Chondrocyte (in vitro differentiated cells): ENCODE results near the gene MUC22. TPM values are rescaled to one million over a fixed set of nuclear protein-coding genes. Genes with fewer than 3 reads are reported as not detected.

ENCODE experiments used
- DNase-seq: peaks from one replicate; pipeline ENCODE4 v3.0.0; 2021; ENCODE audit warnings: mixed read lengths, low spot score
- H3K27ac Mint-ChIP-seq: one replicate; pipeline ENCODE4 v1.8.0; 2021; ENCODE audit warnings: mild to moderate bottlenecking, moderate library complexity, mixed read lengths; ENCODE audit not compliant: unreplicated experiment
- H3K27me3 Mint-ChIP-seq: 2 replicates; pipeline ENCODE4 v1.8.0; 2021; ENCODE audit warnings: low read depth, mixed read lengths
- H3K36me3 Mint-ChIP-seq: 2 replicates; pipeline ENCODE4 v1.8.0; 2021; ENCODE audit warnings: low read depth, mixed read lengths
- H3K4me1 Mint-ChIP-seq: 2 replicates; pipeline ENCODE4 v1.8.0; 2021; ENCODE audit warnings: low read depth, mild to moderate bottlenecking, mixed read lengths
- H3K4me3 Mint-ChIP-seq: one replicate; pipeline ENCODE4 v1.8.0; 2021; ENCODE audit warnings: mild to moderate bottlenecking, moderate library complexity, mixed read lengths; ENCODE audit not compliant: unreplicated experiment
- H3K9me3 Mint-ChIP-seq: 2 replicates; pipeline ENCODE4 v1.8.0; 2021; ENCODE audit warnings: low read depth, mixed read lengths
- total RNA-seq: library from RNA; stranded (reverse); gene quantifications from 3 replicates; pipeline ENCODE4 v1.2.1, GENCODE V29; 2021
- TF ChIP-seq, protein P1 (sequence below): fragments of 200-600 bp; sonication (generic); IDR thresholded peaks from 2 replicates; pipeline ENCODE4 v1.5.0; 2021; ENCODE audit warnings: antibody characterized with exemption, mild to moderate bottlenecking, moderate library complexity

The MUC22 gene
- total RNA-seq, 1 donor from 2014 or later, result not detected

DNA sequence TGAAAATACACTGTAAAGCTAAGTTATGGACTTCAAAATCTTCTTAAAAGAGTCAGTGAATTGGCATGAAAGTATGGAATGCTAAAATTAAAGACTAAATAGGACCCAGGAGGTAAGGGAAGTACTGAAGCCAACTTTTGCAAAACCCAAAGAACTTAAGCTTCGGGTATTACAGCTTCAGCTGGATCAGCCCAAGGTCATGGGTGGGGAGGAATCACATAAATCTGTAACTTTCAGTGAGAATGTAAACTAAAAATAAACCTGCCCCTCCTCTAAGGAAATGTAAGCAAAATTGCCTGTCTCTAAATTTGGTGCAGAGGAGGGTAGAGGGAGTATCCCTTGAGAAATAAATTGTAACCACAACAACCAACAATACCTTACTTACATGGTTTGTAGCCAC, 31.1 kb upstream of the MUC22 start:
- no peaks in the 10 kb centered on the region for H3K9me3 Mint-ChIP-seq
- H3K36me3 Mint-ChIP-seq, result no peaks in the 10 kb centered on the region
- H3K4me3 Mint-ChIP-seq, result no peak overlapping the region
- DNase-seq, result no peak
- TF ChIP-seq, protein P1, sequence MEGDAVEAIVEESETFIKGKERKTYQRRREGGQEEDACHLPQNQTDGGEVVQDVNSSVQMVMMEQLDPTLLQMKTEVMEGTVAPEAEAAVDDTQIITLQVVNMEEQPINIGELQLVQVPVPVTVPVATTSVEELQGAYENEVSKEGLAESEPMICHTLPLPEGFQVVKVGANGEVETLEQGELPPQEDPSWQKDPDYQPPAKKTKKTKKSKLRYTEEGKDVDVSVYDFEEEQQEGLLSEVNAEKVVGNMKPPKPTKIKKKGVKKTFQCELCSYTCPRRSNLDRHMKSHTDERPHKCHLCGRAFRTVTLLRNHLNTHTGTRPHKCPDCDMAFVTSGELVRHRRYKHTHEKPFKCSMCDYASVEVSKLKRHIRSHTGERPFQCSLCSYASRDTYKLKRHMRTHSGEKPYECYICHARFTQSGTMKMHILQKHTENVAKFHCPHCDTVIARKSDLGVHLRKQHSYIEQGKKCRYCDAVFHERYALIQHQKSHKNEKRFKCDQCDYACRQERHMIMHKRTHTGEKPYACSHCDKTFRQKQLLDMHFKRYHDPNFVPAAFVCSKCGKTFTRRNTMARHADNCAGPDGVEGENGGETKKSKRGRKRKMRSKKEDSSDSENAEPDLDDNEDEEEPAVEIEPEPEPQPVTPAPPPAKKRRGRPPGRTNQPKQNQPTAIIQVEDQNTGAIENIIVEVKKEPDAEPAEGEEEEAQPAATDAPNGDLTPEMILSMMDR, result no peak
- peaks cover 18% of the 10 kb centered on the region for H3K4me1 Mint-ChIP-seq
- peaks cover 9% of the 10 kb centered on the region for H3K27me3 Mint-ChIP-seq
- no peak overlapping the region for H3K27ac Mint-ChIP-seq

DNA sequence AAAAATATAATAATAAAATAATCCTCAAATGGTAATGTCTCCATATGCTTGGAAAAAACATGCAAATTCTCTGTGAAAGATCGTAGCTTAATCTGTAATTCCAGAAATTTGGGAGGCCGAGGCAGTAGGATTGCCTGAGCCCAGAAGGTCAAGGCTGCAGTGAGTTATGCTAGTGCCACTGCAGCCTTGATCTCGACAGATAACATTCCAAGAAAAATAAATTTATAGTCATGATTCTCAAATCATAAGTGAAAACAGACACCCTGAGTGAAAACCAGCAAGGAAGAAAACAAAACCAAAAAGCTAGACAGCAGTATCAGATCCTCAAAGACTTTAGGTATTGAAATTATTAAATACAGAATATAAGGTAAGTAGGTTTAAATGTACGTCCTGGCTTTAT, 30.6 kb upstream of the MUC22 start:
- H3K27me3 Mint-ChIP-seq, result peaks cover 9% of the 10 kb centered on the region
- no peaks in the 10 kb centered on the region for H3K9me3 Mint-ChIP-seq
- H3K36me3 Mint-ChIP-seq, result no peaks in the 10 kb centered on the region
- H3K4me3 Mint-ChIP-seq, result no peak overlapping the region
- H3K4me1 Mint-ChIP-seq, result peaks cover 18% of the 10 kb centered on the region
- H3K27ac Mint-ChIP-seq, result no peak overlapping the region
- no peak for DNase-seq
- TF ChIP-seq, protein P1, result no peak

DNA sequence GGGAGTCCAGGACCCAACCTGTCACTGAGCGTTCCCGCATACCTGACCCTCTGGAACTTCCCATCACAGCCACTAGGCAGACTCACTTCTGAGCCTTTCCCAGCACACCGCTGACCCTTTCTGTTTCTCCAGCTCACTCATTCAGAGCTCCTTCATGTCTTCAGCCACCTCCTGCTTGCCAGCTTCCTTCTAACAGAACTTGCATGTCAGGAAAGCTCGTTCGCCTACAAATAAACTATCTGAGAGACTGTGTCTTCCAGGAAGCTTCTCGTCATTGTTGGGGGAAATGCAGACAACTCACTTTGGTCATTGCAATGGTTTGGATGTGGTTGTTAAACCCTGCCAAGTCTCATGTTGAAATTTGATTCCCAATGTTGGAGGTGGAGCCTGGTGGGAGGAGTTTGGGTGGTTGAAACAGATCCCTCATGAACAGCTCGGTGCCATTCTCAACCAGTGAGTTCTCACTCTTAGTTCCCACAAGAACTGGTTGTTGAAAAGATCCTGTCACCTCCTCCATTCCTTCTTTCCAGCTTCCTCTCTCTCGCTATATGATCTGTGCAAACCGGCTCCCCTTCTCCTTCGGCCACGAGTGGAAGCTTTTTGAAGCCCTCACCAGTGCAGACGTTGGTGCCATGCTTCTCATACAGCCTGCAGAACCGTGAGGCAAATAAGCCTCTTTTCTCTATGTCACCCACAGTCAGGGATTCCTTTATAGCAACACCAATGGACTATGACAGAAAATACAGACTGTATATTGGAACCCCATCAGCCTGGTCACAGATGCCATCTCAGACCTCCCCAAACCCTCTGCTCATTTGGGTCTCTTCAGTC, 28.1 kb upstream of the MUC22 start:
- H3K27me3 Mint-ChIP-seq, result peaks cover 9% of the 10 kb centered on the region
- TF ChIP-seq, protein P1, result peak; percentile 34
- no peaks in the 10 kb centered on the region for H3K9me3 Mint-ChIP-seq
- H3K36me3 Mint-ChIP-seq, result no peaks in the 10 kb centered on the region
- H3K4me1 Mint-ChIP-seq, result peaks cover 18% of the 10 kb centered on the region
- H3K4me3 Mint-ChIP-seq, result peak overlapping the region; percentile 49
- no peak for DNase-seq
- peak overlapping the region; percentile 74 for H3K27ac Mint-ChIP-seq

DNA sequence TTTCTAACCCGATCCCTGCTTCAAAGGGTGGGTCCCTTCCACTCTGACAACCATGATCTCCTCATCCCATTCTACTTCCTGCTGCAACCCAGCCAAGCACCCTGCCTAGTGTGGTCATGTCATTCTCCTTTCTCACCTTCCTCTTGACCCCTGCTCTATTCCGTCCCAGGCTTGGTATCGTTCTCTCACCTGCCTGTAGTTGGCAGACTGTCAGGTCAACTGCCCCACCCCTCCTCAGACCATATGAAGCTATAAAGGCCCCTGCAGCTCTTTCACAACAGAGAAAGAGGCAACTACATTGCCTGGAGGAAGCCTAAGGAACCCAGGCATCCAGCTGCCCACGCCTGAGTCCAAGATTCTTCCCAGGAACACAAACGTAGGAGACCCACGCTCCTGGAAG, 26.8 kb upstream of the MUC22 start, which contains the start of gene MUC21:
MUC21 (plus strand) TSS at position 280 of the 400 bp plus-strand sequence. CDS start 241 bp downstream, outside the sequence.
- peaks cover 18% of the 10 kb centered on the region for H3K4me1 Mint-ChIP-seq
- no peaks in the 10 kb centered on the region for H3K9me3 Mint-ChIP-seq
- DNase-seq, result no peak
- H3K27me3 Mint-ChIP-seq, result peaks cover 4% of the 10 kb centered on the region
- peak within 1 kb of the TSS; percentile 42 for H3K27ac Mint-ChIP-seq
- H3K4me3 Mint-ChIP-seq, result peak within 1 kb of the TSS; percentile 49
- TF ChIP-seq, protein P1, result no peak
- H3K36me3 Mint-ChIP-seq, result no peaks in the 10 kb centered on the region

DNA sequence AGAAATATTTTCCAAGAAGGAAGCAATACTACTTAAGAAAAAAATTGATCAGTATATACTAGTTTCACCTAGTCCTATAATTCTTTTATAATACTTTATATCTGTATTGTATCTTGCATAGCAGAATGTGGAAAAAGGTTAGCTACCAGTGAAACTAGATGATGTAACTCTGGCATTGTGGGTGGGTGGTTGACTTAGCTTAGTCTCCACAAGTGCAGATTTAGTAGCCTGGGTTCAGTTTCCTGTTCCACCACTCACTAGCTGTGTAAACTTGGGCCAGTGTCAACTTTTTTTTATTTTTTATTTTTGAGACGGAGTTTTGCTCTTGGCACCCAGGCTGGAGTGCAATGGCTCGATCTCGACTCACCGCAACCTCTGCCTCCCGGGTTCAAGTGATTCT, 24.8 kb upstream of the MUC22 start:
- no peak for DNase-seq
- Mint-ChIP-seq H3K4me3 (no peak overlapping the region), H3K27me3 (peaks cover 2% of the 10 kb centered on the region), H3K4me1 (peaks cover 11% of the 10 kb centered on the region), H3K9me3 (no peaks in the 10 kb centered on the region), H3K36me3 (no peaks in the 10 kb centered on the region), H3K27ac (no peak overlapping the region)
- TF ChIP-seq, protein P1, result no peak
